K562 (cell line): ENCODE results near the gene MINK1. TPM values are rescaled to one million over a fixed set of nuclear protein-coding genes. Genes with fewer than 3 reads are reported as not detected.

Source experiments
- ATAC-seq: fragments of 200-7000 bp; cut with Tn5 transposase; 3 replicates; pipeline ENCODE4 v1.9.1; 2020; ENCODE audit warnings: moderate library complexity
- BruUV-seq: library from RNA; stranded (reverse); fragments of 400-500 nt; replicated peaks from 2 replicates; lab custom pipeline; 2021; lab: Mats Ljungman, UMichigan
- CTCF ChIA-PET: fragments of 300-600 bp; formaldehyde crosslinking; extraction: SDS; loops from one replicate; lab custom pipeline; 2021; ENCODE audit warnings: low intra/inter-chr PET ratio; lab: Yijun Ruan, JAX
- POLR2A ChIA-PET: fragments of 300-600, 350-650 bp; sonication (Branson Sonifier 250); formaldehyde crosslinking; extraction: SDS; loops from one replicate; lab custom pipeline; 2021; ENCODE audit warnings: antibody characterized with exemption, inconsistent platforms; lab: Yijun Ruan, JAX
- DNase-seq, 4 experiments: peaks; one replicate each; pipeline versions ENCODE4 v3.0.0 to v3.0.0-alpha.2; 2011 to 2018; ENCODE audit warnings: low spot score in 3 of 4, mixed read lengths in 3 of 4; ENCODE audit errors: extremely low read depth in 1 of 4
- FAIRE-seq: peaks from 2 replicates; lab custom pipeline; 2011; peaks lifted over from hg19 to GRCh38; lab: Jason Lieb, UNC
- H2AFZ ChIP-seq: 2 replicates; pipeline ENCODE4 v1.6.0; 2011; ENCODE audit warnings: low read depth, low read length, control low read depth, inconsistent platforms
- H3K27ac ChIP-seq: fragments of 200-600 bp; 3 replicates; pipeline ENCODE4 v1.8.0; 2011; ENCODE audit warnings: low read depth, mild to moderate bottlenecking, control low read depth, inconsistent platforms, low read length, moderate library complexity, mixed read lengths; ENCODE audit errors: extremely low read depth
- H3K27me3 ChIP-seq, 2 experiments: fragments of 300-600 bp in 1 of 2; 2 replicates in 1 of 2; 3 replicates in 1 of 2; pipeline versions ENCODE4 v1.6.0 to v1.8.0; 2011; ENCODE audit warnings: inconsistent platforms in 2 of 2, low read length in 2 of 2, mild to moderate bottlenecking in 1 of 2, mixed read lengths in 1 of 2, moderate library complexity in 1 of 2; ENCODE audit not compliant: control insufficient read depth in 2 of 2, insufficient read depth in 2 of 2
- H3K36me3 ChIP-seq: fragments of 300-600 bp; 3 replicates; pipeline ENCODE4 v1.8.0; 2011; ENCODE audit warnings: mild to moderate bottlenecking, low read length, inconsistent platforms; ENCODE audit not compliant: control insufficient read depth, insufficient read depth
- H3K4me1 ChIP-seq, 2 experiments: fragments of 200-600 bp in 1 of 2; replicated peaks in 1 of 2; 2 replicates in 1 of 2; 3 replicates in 1 of 2; pipeline versions ENCODE4 v1.5.1 to v1.8.0; 2011; ENCODE audit warnings: inconsistent platforms in 2 of 2, low read length in 2 of 2, mild to moderate bottlenecking in 1 of 2, mixed read lengths in 1 of 2, moderate library complexity in 1 of 2; ENCODE audit not compliant: control insufficient read depth in 2 of 2, insufficient read depth in 2 of 2
- H3K4me2 ChIP-seq: 2 replicates; pipeline ENCODE4 v1.6.1; 2011; ENCODE audit warnings: low read length, control low read depth, inconsistent platforms, mixed read lengths; ENCODE audit not compliant: insufficient read depth
- H3K4me3 ChIP-seq: fragments of 200-600 bp; sonication (generic), shearing (Covaris generic); 2 replicates; pipeline ENCODE4 v1.5.1; 2016; ENCODE audit warnings: control low read depth, inconsistent platforms
- H3K79me2 ChIP-seq: fragments of 200-600 bp; 3 replicates; pipeline ENCODE4 v1.8.0; 2011; ENCODE audit warnings: low read length, inconsistent platforms; ENCODE audit not compliant: control insufficient read depth, insufficient read depth
- H3K9ac ChIP-seq, 2 experiments: 2 replicates each; pipeline versions ENCODE4 v1.6.0 to v1.6.1; 2011; ENCODE audit warnings: low read depth in 2 of 2, low read length in 2 of 2, control low read depth in 1 of 2, inconsistent platforms in 1 of 2, mild to moderate bottlenecking in 1 of 2, mixed read lengths in 1 of 2; ENCODE audit not compliant: insufficient read depth in 1 of 2
- H3K9me1 ChIP-seq: one replicate; pipeline ENCODE4 v1.6.0; 2011; ENCODE audit warnings: inconsistent platforms, mild to moderate bottlenecking, low read length, moderate library complexity; ENCODE audit not compliant: control insufficient read depth, insufficient read depth
- H3K9me3 ChIP-seq: replicated peaks from 2 replicates; pipeline ENCODE4 v1.5.1; 2011; ENCODE audit warnings: low read depth, low read length, inconsistent platforms; ENCODE audit not compliant: control insufficient read depth, insufficient read depth
- H4K20me1 ChIP-seq: replicated peaks from 2 replicates; pipeline ENCODE4 v1.6.1; 2011; ENCODE audit warnings: low read length, inconsistent platforms, mixed read lengths; ENCODE audit not compliant: control insufficient read depth, insufficient read depth
- HDGF ChIP-seq: fragments of 450-650 bp; IDR thresholded peaks from 2 replicates; pipeline ENCODE4 v1.6.1; 2016
- ZBTB40 ChIP-seq, 2 experiments: fragments of 450-650 bp in 1 of 2; sonication (generic) in 1 of 2; formaldehyde crosslinking in 1 of 2; IDR thresholded peaks; 2 replicates each; pipeline versions ENCODE4 v1.7.1 to v1.9.0; 2016 to 2022; ENCODE audit warnings: inconsistent platforms in 1 of 2, mild to moderate bottlenecking in 1 of 2, missing genetic modification reagents in 1 of 2
- ZBTB5 ChIP-seq: fragments of 450-650 bp; IDR thresholded peaks from 2 replicates; pipeline ENCODE4 v1.6.1; 2017; ENCODE audit warnings: antibody characterized with exemption
- ZNF175 ChIP-seq: fragments of 200-800 bp; sonication (Bioruptor generic); IDR thresholded peaks from 2 replicates; pipeline ENCODE4 v1.6.1; 2016; ENCODE audit warnings: low read depth, mild to moderate bottlenecking, missing genetic modification characterization, missing compliant biosample characterization
- WGBS: fragments of 100-300 bp; shearing (Covaris generic); methylation state at CpG from one replicate; pipeline ENCODE4 v1.1.6; 2016; ENCODE audit warnings: low coverage, mixed read lengths; ENCODE audit not compliant: insufficient coverage; ENCODE audit errors: missing lambda C conversion rate; 5-methylcytosine and 5-hydroxymethylcytosine counted together
- in situ Hi-C: fragments of 300-500 bp; cut with MboI; formaldehyde crosslinking; loops from 4 replicates; pipeline ENCODE4 v1.15.0; 2018; ENCODE audit warnings: inconsistent platforms, mixed read lengths
- intact Hi-C: fragments of 100-400 bp; cut with micrococcal nuclease; formaldehyde crosslinking; loops from 2 replicates; pipeline ENCODE4 v1.14.2; 2022
- polyA plus RNA-seq, 8 experiments: library from polyadenylated mRNA; depleted of rRNA in 4 of 8; stranded (reverse) in 5 of 8; unstranded in 3 of 8; fragments of >200 nt; fragmentation: Nextera tagmentation in 2 of 8; fragmentation: Illumina TruSeq in 1 of 8; extraction: Ambion mirVana in 2 of 8; extraction: Trizol in 1 of 8; gene quantifications; 2 replicates each; pipeline versions ENCODE4 v1.2.1 to v1.2.3, GENCODE V29; 2011 to 2014; ENCODE audit warnings: inconsistent platforms in 1 of 8, missing spikeins in 1 of 8
- total RNA-seq, 7 experiments: library from RNA; depleted of rRNA in 6 of 7; stranded (reverse); fragments of >200 nt in 6 of 7; fragmentation: Illumina TruSeq in 2 of 7; extraction: Trizol in 2 of 7; gene quantifications; 2 replicates each; pipeline versions ENCODE4 v1.2.1 to v1.2.3, GENCODE V29; 2011 to 2021; ENCODE audit warnings: low replicate concordance in 1 of 7

MINK1 gene
- total and polyA plus RNA-seq, 9 of the 15 experiments (the other 6 are each of a cell fraction or from before 2014, with no cell fraction given), result 0.11 to 54.2 (median 14.9) TPM

GRCh38 chr17:4856937-4857314 is 23.8 kb downstream of the MINK1 start:
- Histone ChIP-seq H3K9me1 (no peaks in the 10 kb centered on the region), H3K4me3 (no peak overlapping the region), H2AFZ (no peak overlapping the region), H3K4me2 (no peak overlapping the region), H3K79me2 (peaks cover 30% of the 10 kb centered on the region; the same call in 2 of the 3 replicates), H3K9me3 (no peaks in the 10 kb centered on the region), H3K27ac (no peak overlapping the region), H3K27me3 (no peaks in the 10 kb centered on the region), H4K20me1 (peaks cover 5% of the 10 kb centered on the region), H3K4me1 (peaks cover 10% of the 10 kb centered on the region in 2 experiments; a peak in 4 of 5 replicates), H3K36me3 (peaks cover 31% of the 10 kb centered on the region; the same call in 2 of the 3 replicates), H3K9ac (no peak overlapping the region)
- DNase-seq (no peak), ATAC-seq (no peak), FAIRE-seq (no peak)
- BruUV-seq, result no TSS peak
- CTCF ChIA-PET, result no interaction called here
- POLR2A ChIA-PET, result interaction anchor here (1.2 kb wide), 1 partner anchor 10 kb away, joined by 3 read pairs; no protein-coding TSS in a partner anchor
- in situ Hi-C loops (no loop called here), intact Hi-C loops (no loop called here)
- 94% methylated on average over 7 of the region's 7 CpGs for WGBS
- no peak for TF ChIP-seq ZNF175 (CRISPR knock-in tag)
- TF ChIP-seq ZBTB5, result no peak
- TF ChIP-seq ZBTB40 (IDR thresholded peaks at IDR 0.05), result no peak
- no peak for TF ChIP-seq ZBTB40 (CRISPR knock-in tag; IDR thresholded peaks at IDR 0.05)
- TF ChIP-seq HDGF, result no peak
